Measurements from ENCODE around the gene ABHD14A.

- TF ChIP-seq CTCF (IDR thresholded peaks at IDR 0.05) (no peak), POLR2A (IDR thresholded peaks at IDR 0.05) (no peak), EP300 (IDR thresholded peaks at IDR 0.05) (no peak)
Measured at GRCh38 chr3:51997172-51997571, 22.3 kb downstream of the ABHD14A start.

All from tibial nerve (tissue), 4 donors.